HUES64 (cell line): Measurements from ENCODE around the gene EMP1.
"Not testable (repeated sequence)": the region's sequence is repeated elsewhere in the genome, so short reads cannot be mapped to it uniquely, and the experiment has no call there.

Source experiments
- H3K27ac ChIP-seq: 2 replicates; pipeline ENCODE4 v1.7.0; 2013; ENCODE audit warnings: low read depth, low read length, inconsistent platforms
- H3K27me3 ChIP-seq: 2 replicates; pipeline ENCODE4 v1.6.1; 2013; ENCODE audit warnings: mild to moderate bottlenecking, low read length; ENCODE audit not compliant: insufficient read depth
- H3K36me3 ChIP-seq: 2 replicates; pipeline ENCODE4 v1.6.1; 2013; ENCODE audit warnings: mild to moderate bottlenecking, low read length; ENCODE audit not compliant: insufficient read depth
- H3K4me1 ChIP-seq: 2 replicates; pipeline ENCODE4 v1.6.1; 2013; ENCODE audit warnings: mild to moderate bottlenecking, low read length, moderate library complexity; ENCODE audit not compliant: insufficient read depth
- H3K4me3 ChIP-seq: 2 replicates; pipeline ENCODE4 v1.5.1; 2013; ENCODE audit warnings: mild to moderate bottlenecking, low read length, moderate library complexity
- H3K9ac ChIP-seq: 2 replicates; pipeline ENCODE4 v1.6.1; 2013; ENCODE audit warnings: mild to moderate bottlenecking, low read depth, low read length
- H3K9me3 ChIP-seq: 2 replicates; pipeline ENCODE4 v1.6.1; 2013; ENCODE audit warnings: low read depth, low read length; ENCODE audit not compliant: insufficient read depth
- WGBS: fragments of 150-250, 120-280 bp; methylation state at CpG from one replicate; pipeline ENCODE4 v1.1.7; 2013; ENCODE audit warnings: missing lambda C conversion rate; 5-methylcytosine and 5-hydroxymethylcytosine counted together

Gene EMP1

DNA sequence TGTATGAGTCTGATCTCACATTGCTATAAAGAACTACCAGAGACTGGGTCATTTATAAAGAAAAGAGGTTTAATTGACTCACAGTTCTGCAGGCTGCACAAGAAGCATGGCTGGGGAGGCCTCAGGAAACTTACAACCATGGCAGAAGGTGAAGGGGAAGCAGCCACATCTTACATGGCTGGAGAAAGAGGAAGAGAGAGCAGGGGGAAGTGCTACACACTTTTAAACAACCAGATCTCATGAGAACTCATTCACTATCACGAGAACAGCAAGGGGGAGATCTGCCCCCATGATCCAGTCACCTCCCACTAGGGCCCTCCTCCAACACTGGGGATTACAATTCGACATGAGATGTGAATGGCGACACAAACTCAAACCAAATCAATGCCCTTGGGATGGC, 71.3 kb downstream of the EMP1 start:
- not testable (repeated sequence) for H3K9ac ChIP-seq, H3K27me3 ChIP-seq, H3K4me3 ChIP-seq, H3K9me3 ChIP-seq, H3K36me3 ChIP-seq, H3K4me1 ChIP-seq, H3K27ac ChIP-seq
- 92% methylated on average over 3 of the region's 3 CpGs for WGBS

DNA sequence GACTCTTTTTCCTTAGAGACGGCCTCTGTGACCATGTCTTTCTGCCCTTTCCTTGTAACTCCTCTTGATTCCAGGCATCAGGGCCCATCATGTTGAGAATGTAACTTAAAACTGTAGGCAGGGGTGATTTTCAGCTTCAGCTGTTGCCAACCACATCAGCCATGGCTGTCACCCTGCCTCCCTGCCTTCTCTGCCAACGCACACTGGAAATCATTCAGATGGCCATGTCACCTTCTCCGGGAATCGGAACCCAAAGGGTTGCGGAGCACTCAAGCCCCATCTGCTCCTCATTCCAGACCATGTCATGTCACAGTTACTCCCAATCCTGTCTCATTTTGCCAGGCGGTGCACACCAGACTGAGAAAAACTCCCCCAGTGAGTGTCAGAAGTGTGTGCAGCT, 72.1 kb downstream of the EMP1 start:
- Histone ChIP-seq H3K36me3 (no peaks in the 10 kb centered on the region), H3K4me1 (0 out of 2 replicates have a peak, but pooled peaks cover 7% of the 10 kb centered on the region), H3K4me3 (no peak overlapping the region), H3K27me3 (no peaks in the 10 kb centered on the region), H3K27ac (no peak overlapping the region), H3K9ac (no peak overlapping the region), H3K9me3 (no peaks in the 10 kb centered on the region)
- 94% methylated on average over 6 of the region's 6 CpGs for WGBS
